Omental fat pad (tissue), 4 donors: ENCODE results near the gene DHX57. TPM values are rescaled to one million over a fixed set of nuclear protein-coding genes. Genes with fewer than 3 reads are reported as not detected.

Source experiments
- ATAC-seq: fragments of 150-250 bp; one replicate; pipeline ENCODE4 v1.9.1; 2016; ENCODE audit warnings: mild to moderate bottlenecking, moderate library complexity; ENCODE audit not compliant: low FRiP score
- DNase-seq: peaks from one replicate; pipeline ENCODE4 v3.0.0-alpha.2; 2019; ENCODE audit warnings: low spot score
- CTCF ChIP-seq, 3 donors: fragments of 450-650 bp; IDR thresholded peaks; one replicate each; pipeline ENCODE4 v1.5.1; 2016 to 2017; ENCODE audit warnings: antibody characterized with exemption in 3 of 3, mild to moderate bottlenecking in 3 of 3, moderate library complexity in 2 of 3
- total RNA-seq, 4 donors: library from RNA; depleted of rRNA; stranded (reverse); fragments of >200 nt; gene quantifications; one replicate each; pipeline ENCODE4 v1.1.0, GENCODE V29; 2016

Gene DHX57
- total RNA-seq, 4 donors from 2014 or later: 7.5 to 15.4 (median 13.7) TPM

GRCh38 chr2:38791744-38792143 lies 84.0 kb downstream of the DHX57 start:
- no peak for TF ChIP-seq CTCF (IDR thresholded peaks at IDR 0.05)
- DNase-seq (no peak), ATAC-seq (no peak)

- TF ChIP-seq CTCF (IDR thresholded peaks at IDR 0.05): no peak
- DNase-seq (no peak), ATAC-seq (no peak)
Observed at GRCh38 chr2:38789691-38790090, 86.0 kb downstream of the DHX57 start.

DNA sequence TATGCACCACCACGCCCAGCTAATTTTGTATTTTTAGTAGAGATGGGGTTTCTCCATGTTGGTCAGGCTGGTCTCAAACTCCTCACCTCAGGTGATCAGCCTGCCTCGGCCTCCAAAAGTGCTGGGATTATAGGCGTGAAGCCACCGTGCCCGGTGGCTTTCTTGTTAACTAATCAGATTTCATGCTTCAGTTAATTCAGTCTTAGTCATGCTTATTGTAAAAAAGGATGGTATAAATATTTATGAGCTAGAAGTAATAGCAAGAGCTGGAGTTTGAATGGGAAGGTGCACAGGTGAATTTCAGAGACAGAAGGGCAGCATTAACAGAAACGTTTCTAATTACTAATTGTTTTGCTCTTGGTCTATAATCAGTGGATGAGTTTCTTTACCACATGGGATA lies 87.4 kb downstream of the DHX57 start:
- TF ChIP-seq CTCF (IDR thresholded peaks at IDR 0.05): no peak
- ATAC-seq (no peak), DNase-seq (no peak)

DNA sequence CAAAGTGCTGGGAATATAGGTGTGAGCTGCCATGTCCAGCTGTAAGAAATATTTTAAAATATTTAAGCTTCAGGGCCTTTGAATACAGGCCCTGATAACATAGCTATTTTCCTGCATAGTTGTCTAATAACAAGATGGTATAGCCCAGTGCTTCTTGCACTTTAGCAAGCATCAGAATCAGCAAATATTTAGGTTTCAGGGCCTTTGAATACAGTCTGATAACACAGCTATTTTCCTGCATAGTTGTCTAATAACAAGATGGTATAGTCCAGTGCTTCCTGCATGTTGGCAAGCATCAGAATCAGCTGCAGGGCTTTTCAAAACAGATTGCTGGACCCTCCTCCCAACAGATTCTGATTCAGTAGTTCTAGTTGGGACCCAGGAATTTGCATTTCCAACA lies 92.1 kb downstream of the DHX57 start:
- no peak for ATAC-seq
- TF ChIP-seq CTCF (IDR thresholded peaks at IDR 0.05): no peak

DNA sequence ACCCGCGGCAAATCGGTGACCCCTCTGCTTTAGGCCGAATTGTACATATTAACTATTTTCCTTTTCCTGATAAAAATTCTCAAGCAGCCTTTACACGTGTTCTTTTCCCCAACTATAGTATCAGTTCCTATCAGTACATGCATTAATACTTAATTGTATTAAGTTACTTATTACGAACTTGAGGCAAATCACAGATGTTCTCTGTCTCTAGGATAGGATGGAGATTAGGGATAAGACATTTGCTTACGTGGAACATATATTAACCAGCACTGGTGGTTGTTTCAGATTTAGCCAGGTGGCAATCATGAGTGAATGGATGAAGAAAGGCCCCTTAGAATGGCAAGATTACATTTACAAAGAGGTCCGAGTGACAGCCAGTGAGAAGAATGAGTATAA lies 97.0 kb downstream of the DHX57 start:
- no peak for ATAC-seq
- no peak for TF ChIP-seq CTCF (IDR thresholded peaks at IDR 0.05)
- no peak for DNase-seq

More for the DNA sequence above, 92.1 kb downstream of the DHX57 start:
- DNase-seq: no peak

DNA sequence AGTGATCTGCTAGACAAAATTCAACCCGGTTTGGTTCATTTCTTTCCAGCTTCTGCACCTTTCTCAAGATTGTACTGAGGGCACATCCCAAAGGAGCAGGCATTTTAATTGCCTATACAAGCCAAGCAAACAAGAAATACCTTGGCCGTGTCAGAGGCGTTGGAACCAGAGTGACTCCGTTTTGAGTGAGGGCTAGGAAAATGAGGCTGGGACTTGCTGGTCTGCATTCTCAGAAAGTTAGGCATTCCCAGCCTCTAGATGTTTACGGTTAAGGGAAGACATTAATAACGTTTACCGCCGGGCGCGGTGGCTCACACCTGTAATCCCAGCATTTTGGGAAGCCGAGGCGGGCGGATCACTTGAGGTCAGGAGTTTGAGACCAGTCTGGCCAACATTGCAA lies 99.2 kb downstream of the DHX57 start:
- DNase-seq (no peak), ATAC-seq (no peak)
- TF ChIP-seq CTCF (IDR thresholded peaks at IDR 0.05): no peak

- DNase-seq: no peak
- ATAC-seq: no peak
- no peak for TF ChIP-seq CTCF (IDR thresholded peaks at IDR 0.05)
Observed at GRCh38 chr2:38775921-38776225, 99.9 kb downstream of the DHX57 start.
